H1 (cell line): ENCODE results near the gene SH2D5. TPM values are rescaled to one million over a fixed set of nuclear protein-coding genes. Genes with fewer than 3 reads are reported as not detected.

Experiments
- CTCF ChIA-PET: fragments of 300-600 bp; sonication (Branson Sonifier 250); formaldehyde crosslinking; loops from one replicate; lab custom pipeline; 2021; ENCODE audit not compliant: partially characterized antibody; lab: Charles Lee
- POLR2A ChIA-PET: fragments of 300-600 bp; sonication (Branson Sonifier 250); formaldehyde crosslinking; loops from one replicate; lab custom pipeline; 2021; ENCODE audit warnings: inconsistent platforms; ENCODE audit not compliant: partially characterized antibody; lab: Charles Lee
- DNase-seq, 2 experiments: peaks; one replicate each; pipeline versions ENCODE4 v3.0.0 to v3.0.0-alpha.2; 2010 to 2022; ENCODE audit warnings: low spot score in 2 of 2, low read depth in 1 of 2, mixed read lengths in 1 of 2
- FAIRE-seq: peaks from 2 replicates; lab custom pipeline; 2011; peaks lifted over from hg19 to GRCh38; lab: Jason Lieb, UNC
- H2AFZ ChIP-seq: 2 replicates; pipeline ENCODE4 v1.8.1; 2012; ENCODE audit warnings: low read length, inconsistent platforms
- H2AK5ac ChIP-seq: 2 replicates; pipeline ENCODE4 v1.6.1; 2013; ENCODE audit warnings: low read depth, low read length
- H2BK120ac ChIP-seq: replicated peaks from 2 replicates; pipeline ENCODE3; 2013; ENCODE audit warnings: low read depth, low read length, inconsistent platforms
- H2BK12ac ChIP-seq: 2 replicates; pipeline ENCODE4 v1.6.1; 2013; ENCODE audit warnings: low read depth, low read length
- H2BK15ac ChIP-seq: 2 replicates; pipeline ENCODE4 v1.6.1; 2013; ENCODE audit warnings: low read length
- H2BK20ac ChIP-seq: 2 replicates; pipeline ENCODE4 v1.6.1; 2013; ENCODE audit warnings: low read length
- H2BK5ac ChIP-seq: 2 replicates; pipeline ENCODE4 v1.6.1; 2013; ENCODE audit warnings: low read depth, low read length
- H3K14ac ChIP-seq: 2 replicates; pipeline ENCODE4 v1.6.1; 2013; ENCODE audit warnings: inconsistent platforms; ENCODE audit not compliant: insufficient read length
- H3K18ac ChIP-seq: 2 replicates; pipeline ENCODE4 v1.6.1; 2013; ENCODE audit warnings: low read length; ENCODE audit errors: extremely low read depth
- H3K23ac ChIP-seq: 2 replicates; pipeline ENCODE4 v1.6.1; 2013; ENCODE audit warnings: inconsistent platforms; ENCODE audit not compliant: insufficient read length
- H3K23me2 ChIP-seq: 2 replicates; pipeline ENCODE4 v1.6.1; 2013; ENCODE audit warnings: low read depth, low read length
- H3K27ac ChIP-seq: 2 replicates; pipeline ENCODE4 v1.6.1; 2011; ENCODE audit warnings: low read depth, low read length, inconsistent platforms
- H3K27me3 ChIP-seq, 4 experiments: replicated peaks in 1 of 4; 1 replicate in 1 of 4; 2 replicates in 3 of 4; pipeline versions ENCODE4 v1.6.1 to v1.8.1; 2011 to 2013; ENCODE audit warnings: low read length in 3 of 4, mild to moderate bottlenecking in 3 of 4, inconsistent platforms in 2 of 4, mixed read lengths in 2 of 4, moderate library complexity in 1 of 4; ENCODE audit not compliant: control insufficient read depth in 3 of 4, insufficient read depth in 3 of 4; ENCODE audit errors: extremely low read depth in 1 of 4
- H3K36me3 ChIP-seq, 4 experiments: 2 replicates each; pipeline versions ENCODE4 v1.6.1 to v1.8.1; 2011 to 2013; ENCODE audit warnings: mild to moderate bottlenecking in 4 of 4, low read length in 3 of 4, moderate library complexity in 2 of 4, control low read depth in 1 of 4, inconsistent platforms in 1 of 4; ENCODE audit not compliant: insufficient read depth in 4 of 4, control insufficient read depth in 2 of 4
- H3K4ac ChIP-seq: replicated peaks from 2 replicates; pipeline ENCODE3; 2013; ENCODE audit warnings: low read length, low read depth, mixed read lengths, inconsistent platforms; ENCODE audit not compliant: insufficient read length
- H3K4me1 ChIP-seq, 4 experiments: replicated peaks in 1 of 4; 1 replicate in 1 of 4; 2 replicates in 3 of 4; pipeline versions ENCODE4 v1.6.1 to v1.8.1; 2011 to 2013; ENCODE audit warnings: low read length in 3 of 4, inconsistent platforms in 2 of 4, mixed read lengths in 1 of 4; ENCODE audit not compliant: insufficient read depth in 4 of 4, control insufficient read depth in 3 of 4
- H3K4me2 ChIP-seq, 2 experiments: 2 replicates each; pipeline versions ENCODE4 v1.6.1 to v1.8.1; 2011 to 2013; ENCODE audit warnings: low read depth in 2 of 2, low read length in 2 of 2, control low read depth in 1 of 2, inconsistent platforms in 1 of 2, mild to moderate bottlenecking in 1 of 2; ENCODE audit not compliant: insufficient read depth in 1 of 2
- H3K4me3 ChIP-seq, 4 experiments: fragments of 200-600, 300-600 bp in 1 of 4; sonication (generic), shearing (Covaris generic), sonication (Bioruptor Twin) in 1 of 4; 2 replicates each; pipeline versions ENCODE4 v1.5.1 to v1.8.1; 2011 to 2016; ENCODE audit warnings: low read length in 4 of 4, low read depth in 3 of 4, control low read depth in 2 of 4, inconsistent platforms in 2 of 4, mild to moderate bottlenecking in 2 of 4, mixed read lengths in 1 of 4, moderate library complexity in 1 of 4; ENCODE audit not compliant: insufficient read depth in 2 of 4; ENCODE audit errors: extremely low read depth in 1 of 4
- H3K56ac ChIP-seq: replicated peaks from 2 replicates; pipeline ENCODE3; 2013; ENCODE audit warnings: low read depth, mild to moderate bottlenecking, mixed read lengths, low read length, inconsistent platforms; ENCODE audit not compliant: insufficient read length
- H3K79me1 ChIP-seq: 2 replicates; pipeline ENCODE4 v1.6.1; 2013; ENCODE audit warnings: low read depth, low read length, control low read depth
- H3K79me2 ChIP-seq, 2 experiments: 2 replicates each; pipeline versions ENCODE4 v1.6.1 to v1.8.1; 2012 to 2013; ENCODE audit warnings: low read length in 2 of 2, mild to moderate bottlenecking in 2 of 2, inconsistent platforms in 1 of 2; ENCODE audit not compliant: insufficient read depth in 2 of 2, control insufficient read depth in 1 of 2
- H3K9ac ChIP-seq, 4 experiments: replicated peaks in 1 of 4; 1 replicate in 1 of 4; 2 replicates in 3 of 4; pipeline versions ENCODE4 v1.6.1 to v1.8.1; 2011 to 2013; ENCODE audit warnings: low read depth in 3 of 4, low read length in 3 of 4, control low read depth in 2 of 4, mild to moderate bottlenecking in 2 of 4, moderate library complexity in 2 of 4, inconsistent platforms in 1 of 4; ENCODE audit errors: extremely low read depth in 1 of 4
- H3K9me3 ChIP-seq, 2 experiments: 2 replicates each; pipeline versions ENCODE4 v1.6.1 to v1.8.1; 2012 to 2013; ENCODE audit warnings: mild to moderate bottlenecking in 2 of 2, moderate library complexity in 2 of 2, control low read depth in 1 of 2, inconsistent platforms in 1 of 2, low read depth in 1 of 2, low read length in 1 of 2, mixed read lengths in 1 of 2; ENCODE audit not compliant: insufficient read depth in 2 of 2
- H4K20me1 ChIP-seq, 2 experiments: replicated peaks in 1 of 2; 2 replicates each; pipeline versions ENCODE3 to v1.8.1; 2011 to 2013; ENCODE audit warnings: inconsistent platforms in 2 of 2, low read length in 2 of 2, mild to moderate bottlenecking in 1 of 2; ENCODE audit not compliant: insufficient read depth in 2 of 2, control insufficient read depth in 1 of 2
- H4K5ac ChIP-seq: 2 replicates; pipeline ENCODE4 v1.6.1; 2013; ENCODE audit warnings: low read length, low read depth, mixed read lengths, inconsistent platforms; ENCODE audit not compliant: insufficient read length
- H4K8ac ChIP-seq: 2 replicates; pipeline ENCODE4 v1.8.0; 2013; ENCODE audit warnings: mild to moderate bottlenecking, moderate library complexity, low read length, inconsistent platforms; ENCODE audit not compliant: insufficient read depth; ENCODE audit errors: extremely low read depth
- H4K91ac ChIP-seq: replicated peaks from 2 replicates; pipeline ENCODE3; 2013; ENCODE audit warnings: low read length, mixed read lengths, inconsistent platforms; ENCODE audit not compliant: insufficient read length
- ATF3 ChIP-seq: IDR thresholded peaks from 2 replicates; pipeline ENCODE4 v1.6.1; 2011; ENCODE audit warnings: low read depth, mild to moderate bottlenecking, low read length; ENCODE audit not compliant: insufficient read depth
- BACH1 ChIP-seq: IDR thresholded peaks from 2 replicates; pipeline ENCODE4 v1.6.1; 2012; ENCODE audit warnings: low read length, improper control_type of control experiment
- CHD1 ChIP-seq: IDR thresholded peaks from 2 replicates; pipeline ENCODE4 v1.6.1; 2012; ENCODE audit warnings: low read depth, low read length, improper control_type of control experiment
- CREB1 ChIP-seq: IDR thresholded peaks from 2 replicates; pipeline ENCODE4 v1.6.1; 2012; ENCODE audit warnings: inconsistent platforms
- JUN ChIP-seq: IDR thresholded peaks from 2 replicates; pipeline ENCODE4 v1.6.1; 2011; ENCODE audit warnings: low read depth, mild to moderate bottlenecking, improper control_type of control experiment, low read length
- MAX ChIP-seq: IDR thresholded peaks from 2 replicates; pipeline ENCODE4 v1.6.1; 2012; ENCODE audit warnings: inconsistent platforms
- RBBP5 ChIP-seq: IDR thresholded peaks from 2 replicates; pipeline ENCODE4 v1.7.1; 2012; ENCODE audit warnings: low read depth, mild to moderate bottlenecking, inconsistent platforms, low read length, moderate library complexity, borderline replicate concordance
- WGBS, 2 experiments: shearing (Covaris generic) in 1 of 2; methylation state at CpG; one replicate each; pipeline versions ENCODE4 v1.1.6 to v1.1.7; 2013 to 2015; ENCODE audit warnings: low lambda C conversion rate in 2 of 2, mixed read lengths in 2 of 2, inconsistent platforms in 1 of 2, low coverage in 1 of 2, missing lambda C conversion rate in 1 of 2; ENCODE audit not compliant: insufficient replicate concordance in 2 of 2, insufficient coverage in 1 of 2, insufficient read length in 1 of 2; ENCODE audit errors: extremely low coverage in 1 of 2, missing lambda C conversion rate in 1 of 2; 5-methylcytosine and 5-hydroxymethylcytosine counted together
- long read RNA-seq, 2 experiments: library from RNA in 1 of 2; library from capped mRNA in 1 of 2; stranded (forward); transcript quantifications; one replicate each; pipeline ENCODE4 v2.0.0, GENCODE V29; 2021; ENCODE audit warnings: inconsistent platforms in 1 of 2
- polyA minus RNA-seq, 3 experiments: library from RNA; depleted of rRNA, polyadenylated mRNA; stranded (reverse); fragments of >200 nt; gene quantifications; 1 replicate in 2 of 3; 2 replicates in 1 of 3; pipeline ENCODE4 v1.2.3, GENCODE V29; 2011
- polyA plus RNA-seq, 7 experiments: library from polyadenylated mRNA; depleted of rRNA in 3 of 7; stranded (reverse) in 5 of 7; unstranded in 2 of 7; fragments of >200 nt in 5 of 7; fragments of 200-250 nt in 2 of 7; gene quantifications; 1 replicate in 5 of 7; 2 replicates in 1 of 7; 4 replicates in 1 of 7; pipeline versions ENCODE4 v1.2.1 to v1.2.3, GENCODE V29; 2011 to 2013; ENCODE audit warnings: missing spikeins in 2 of 7, mixed read lengths in 2 of 7
- total RNA-seq: library from RNA; stranded (reverse); fragmentation: NEBNext Ultra II Directional; extraction: Animal tissue kit (Norgen Biotek cat#: 25700); gene quantifications from 2 replicates; pipeline ENCODE4 v1.2.1, GENCODE V29; 2021

SH2D5 gene
- total RNA-seq (18.3 and 18.4 TPM in 2 replicates), polyA plus RNA-seq (2011; rRNA removed) (13.2 and 16.7 TPM in 2 replicates), polyA minus RNA-seq (2011; rRNA and poly(A)+ RNA removed) (6.4 and 7.4 TPM in 2 replicates)
- 18.1 TPM for polyA plus RNA-seq (2011; cell fraction: cytosol; rRNA removed)
- polyA plus RNA-seq (2011; cell fraction: nucleus; rRNA removed) = 56.3 TPM
- polyA plus RNA-seq (2012, experiment 1 of 2) = 15.3 to 22.7 TPM (median 18.5 TPM) in 4 replicates
- 13.8 TPM for polyA plus RNA-seq (2012, experiment 2 of 2)
- polyA plus RNA-seq (2013, experiment 1 of 2) = 8.4 TPM
- polyA plus RNA-seq (2013, experiment 2 of 2) = 8.1 TPM
- polyA minus RNA-seq (2011; cell fraction: cytosol; rRNA and poly(A)+ RNA removed) = 5.1 TPM
- polyA minus RNA-seq (2011; cell fraction: nucleus; rRNA and poly(A)+ RNA removed) = 9.6 TPM
- long read RNA-seq, experiment 1, partial matches to known transcripts = 0 of 9 reads
- long read RNA-seq, experiment 1, other reads (novel, unspliced or antisense) = 9 of 9 reads
- long read RNA-seq, experiment 2, partial matches to known transcripts = 0 of 1 reads
- long read RNA-seq, experiment 2, other reads (novel, unspliced or antisense) = 1 of 1 reads

- no peak within 1 kb of the TSS for H2BK120ac ChIP-seq
- TF ChIP-seq CHD1 (no peak), MAX (peak; percentile 88), RBBP5 (peak; percentile 17; the same call in 1 of the 2 replicates), JUN (no peak), ATF3 (0 out of 2 replicates have a peak, but pooled peaks have one; percentile 4), CREB1 (0 out of 2 replicates have a peak, but pooled peaks have one; percentile 16), BACH1 (no peak)
Observed at GRCh38 chr1:20732588-20733359, at the start of gene SH2D5. Gene SH2D5 (minus strand): TSS chr1:20732703. CDS start chr1:20728044, 4,659 bp downstream.

More at GRCh38 chr1:20732588-20733359, at the start of gene SH2D5:
- Histone ChIP-seq H3K79me1 (no peaks in the 10 kb centered on the region), H3K23ac (no peak within 1 kb of the TSS), H3K18ac (no peak within 1 kb of the TSS), H3K9me3 (no peaks in the 10 kb centered on the region), H3K9ac (peak within 1 kb of the TSS in 1 of 4 experiments; percentile 29; a peak in 2 of 7 replicates), H3K23me2 (peaks cover 11% of the 10 kb centered on the region; the same call in 1 of the 2 replicates), H4K8ac (peak within 1 kb of the TSS; percentile 53; the same call in 1 of the 2 replicates), H4K5ac (no peak within 1 kb of the TSS), H3K4me2 (peak within 1 kb of the TSS; percentile 97), H4K91ac (no peak within 1 kb of the TSS), H3K79me2 (no peaks in the 10 kb centered on the region), H2BK12ac (no peak within 1 kb of the TSS; the same call in 1 of the 2 replicates), H3K36me3 (peaks cover 0 to 3% (median 0%) of the 10 kb centered on the region in 4 experiments; a peak in 2 of 8 replicates), H2AFZ (peak within 1 kb of the TSS; percentile 80; the same call in 1 of the 2 replicates), H3K27ac (no peak within 1 kb of the TSS), H3K14ac (no peak within 1 kb of the TSS), H3K56ac (no peak within 1 kb of the TSS), H3K27me3 (peaks cover 2 to 30% (median 27%) of the 10 kb centered on the region in 4 experiments), H2BK15ac (no peak within 1 kb of the TSS), H3K4me3 (peak within 1 kb of the TSS; percentile 56 to 71 (median 69)), H3K4ac (peak within 1 kb of the TSS; percentile 54), H2BK5ac (no peak within 1 kb of the TSS), H2BK20ac (no peak within 1 kb of the TSS), H2AK5ac (no peak within 1 kb of the TSS), H4K20me1 (peaks cover 1 to 3% of the 10 kb centered on the region in 2 experiments), H3K4me1 (peaks cover 5 to 40% (median 29%) of the 10 kb centered on the region in 4 experiments)
- WGBS, 2 experiments = 3% methylated on average over 36 of the region's 38 CpGs; no CpG with 5 or more reads in 1 of the 2 experiments
- CTCF ChIA-PET = interaction anchor here (0.6 to 4.6 kb wide), 9 partner anchors 16 to 177 kb away, joined by 3 to 34 read pairs (median 3); partner anchors contain the start of gene KIF17
- POLR2A ChIA-PET = interaction anchor here (1.0 to 7.8 kb wide), 3 partner anchors 11 to 97 kb away, joined by 3 to 68 read pairs (median 4); partner anchors contain the start of gene KIF17
- FAIRE-seq (peak; percentile 86), DNase-seq (peak; percentile 56 to 77)
